ENCODE data around the gene VPREB3.

DNA sequence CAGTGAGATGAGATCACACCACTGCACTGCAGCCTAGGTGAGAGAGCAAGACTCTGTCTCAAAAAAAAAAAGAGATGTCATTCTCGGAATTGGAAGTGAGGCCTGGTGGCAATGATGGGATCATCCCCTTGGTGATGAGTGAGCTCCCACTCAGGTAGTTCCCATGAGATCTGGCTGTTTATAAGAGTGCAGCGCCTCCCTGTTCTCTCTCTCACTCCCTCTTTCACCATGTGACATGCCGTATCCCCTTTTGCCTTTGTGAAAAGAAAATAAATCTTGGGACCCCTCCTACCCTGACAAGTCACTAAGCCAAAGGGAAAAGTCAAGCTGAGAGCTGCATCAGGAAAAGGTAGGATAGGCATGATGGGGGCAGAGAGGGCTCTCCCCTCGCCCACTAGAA lies 32.1 kb downstream of the VPREB3 start:
- TF ChIP-seq POLR2A (IDR thresholded peaks at IDR 0.05; ENCODE audit: low read depth, low read length) (no peak), PAX5 (IDR thresholded peaks at IDR 0.05; ENCODE audit: insufficient read depth, low read length, severe bottlenecking) (no peak), TAF1 (IDR thresholded peaks at IDR 0.05; ENCODE audit: low read depth, low read length) (no peak), POLR2AphosphoS5 (IDR thresholded peaks at IDR 0.05; ENCODE audit: low read depth, low read length) (no peak), SPI1 (IDR thresholded peaks at IDR 0.05; ENCODE audit: low read depth, low read length) (no peak), POU2F2 (IDR thresholded peaks at IDR 0.05; ENCODE audit: low read depth, low read length) (no peak)

All from GM12891 (cell line).